Stimulated activated naive B cell treated with anti-CD40 and anti-IgM and Interleukin-4, amounts not matched to agents 10 μg/mL and 1 μg/mL and 100 μg/mL, for 72 hours (primary cell): ENCODE data around the gene RRP8.

Experiments used
- ATAC-seq, 2 donors: fragments of 150-1000 bp; cut with Tn5 transposase; replicated peaks; 2 replicates each; pipeline ENCODE4 v1.10.0; 2021; ENCODE audit warnings: moderate library complexity in 1 of 2
- DNase-seq: peaks from one replicate; pipeline ENCODE4 v3.0.0; 2021
- H3K27ac Mint-ChIP-seq: one replicate; pipeline ENCODE4 v1.8.0; 2022; ENCODE audit warnings: mild to moderate bottlenecking, mixed read lengths
- H3K27me3 Mint-ChIP-seq, 2 donors: one replicate each; pipeline ENCODE4 v1.8.0; 2022; ENCODE audit warnings: mixed read lengths in 2 of 2
- H3K36me3 Mint-ChIP-seq, 2 donors: one replicate each; pipeline ENCODE4 v1.8.0; 2022; ENCODE audit warnings: mixed read lengths in 2 of 2, mild to moderate bottlenecking in 1 of 2
- H3K4me1 Mint-ChIP-seq, 2 donors: one replicate each; pipeline ENCODE4 v1.8.0; 2022; ENCODE audit warnings: mixed read lengths in 2 of 2, mild to moderate bottlenecking in 1 of 2
- H3K4me3 Mint-ChIP-seq, 2 donors: one replicate each; pipeline ENCODE4 v1.8.0; 2022; ENCODE audit warnings: mild to moderate bottlenecking in 2 of 2, mixed read lengths in 2 of 2, moderate library complexity in 1 of 2
- H3K9me3 Mint-ChIP-seq, 2 donors: one replicate each; pipeline ENCODE4 v1.8.0; 2022; ENCODE audit warnings: mixed read lengths in 2 of 2, mild to moderate bottlenecking in 1 of 2

Gene RRP8

GRCh38 chr11:6606471-6607189, 3.2 kb upstream of the RRP8 start:
- Mint-ChIP-seq H3K36me3 (peaks cover 35 to 53% of the 10 kb centered on the region in 2 donors), H3K9me3 (no peaks in the 10 kb centered on the region), H3K27ac (no peak overlapping the region), H3K4me1 (peaks cover 32 to 40% of the 10 kb centered on the region in 2 donors), H3K27me3 (no peaks in the 10 kb centered on the region), H3K4me3 (no peak overlapping the region)
- peak; percentile 61 to 62 for ATAC-seq
- DNase-seq, result peak; percentile 63

GRCh38 chr11:6604790-6605189, 1.4 kb upstream of the RRP8 start:
- Mint-ChIP-seq H3K27ac (no peak overlapping the region), H3K9me3 (no peaks in the 10 kb centered on the region), H3K4me3 (no peak overlapping the region), H3K4me1 (peaks cover 15 to 29% of the 10 kb centered on the region in 2 donors), H3K36me3 (peaks cover 24 to 40% of the 10 kb centered on the region in 2 donors), H3K27me3 (no peaks in the 10 kb centered on the region)
- DNase-seq (no peak), ATAC-seq (no peak)

- H3K27ac Mint-ChIP-seq, result no peak overlapping the region
- peaks cover 19 to 38% of the 10 kb centered on the region in 2 donors for H3K36me3 Mint-ChIP-seq
- H3K4me3 Mint-ChIP-seq, result no peak overlapping the region
- peaks cover 10 to 29% of the 10 kb centered on the region in 2 donors for H3K4me1 Mint-ChIP-seq
- peak; percentile 19 for DNase-seq
- H3K9me3 Mint-ChIP-seq, result no peaks in the 10 kb centered on the region
- peak; percentile 46 to 48 for ATAC-seq
- H3K27me3 Mint-ChIP-seq, result no peaks in the 10 kb centered on the region
These were observed 738 bp upstream of the RRP8 start for GRCh38 chr11:6604081-6604626.

- H3K9me3 Mint-ChIP-seq, result no peaks in the 10 kb centered on the region
- no peak overlapping the region for H3K4me3 Mint-ChIP-seq
- no peak for ATAC-seq
- H3K27me3 Mint-ChIP-seq, result no peaks in the 10 kb centered on the region
- H3K4me1 Mint-ChIP-seq, result peaks cover 9 to 30% of the 10 kb centered on the region in 2 donors
- H3K36me3 Mint-ChIP-seq, result peaks cover 22 to 37% of the 10 kb centered on the region in 2 donors
- H3K27ac Mint-ChIP-seq, result peak overlapping the region; percentile 44
- no peak for DNase-seq
These were observed 1.1 kb downstream of the RRP8 start for GRCh38 chr11:6602096-6602940.

- Mint-ChIP-seq H3K27ac (no peak overlapping the region), H3K4me3 (no peak overlapping the region), H3K27me3 (no peaks in the 10 kb centered on the region), H3K36me3 (peaks cover 22 to 38% of the 10 kb centered on the region in 2 donors), H3K9me3 (no peaks in the 10 kb centered on the region), H3K4me1 (peaks cover 11 to 27% of the 10 kb centered on the region in 2 donors)
- no peak for ATAC-seq
- DNase-seq, result no peak
These were observed 2.4 kb downstream of the RRP8 start for GRCh38 chr11:6601041-6601461.

- DNase-seq, result no peak
- Mint-ChIP-seq H3K36me3 (peaks cover 24 to 42% of the 10 kb centered on the region in 2 donors), H3K27ac (no peak overlapping the region), H3K9me3 (no peaks in the 10 kb centered on the region), H3K4me1 (peaks cover 14 to 25% of the 10 kb centered on the region in 2 donors), H3K4me3 (no peak overlapping the region), H3K27me3 (no peaks in the 10 kb centered on the region)
- ATAC-seq, result no peak
These were observed 3.5 kb downstream of the RRP8 start for GRCh38 chr11:6599881-6600390.

GRCh38 chr11:6599449-6599848, 4.0 kb downstream of the RRP8 start:
- Mint-ChIP-seq H3K27me3 (no peaks in the 10 kb centered on the region), H3K4me1 (peaks cover 16 to 27% of the 10 kb centered on the region in 2 donors), H3K36me3 (peaks cover 26 to 46% of the 10 kb centered on the region in 2 donors), H3K9me3 (no peaks in the 10 kb centered on the region), H3K4me3 (no peak overlapping the region), H3K27ac (no peak overlapping the region)
- no peak for DNase-seq
- ATAC-seq, result no peak

- H3K27ac Mint-ChIP-seq, result peak overlapping the region; percentile 70
- DNase-seq (no peak), ATAC-seq (no peak)
- no peaks in the 10 kb centered on the region for H3K9me3 Mint-ChIP-seq
- peaks cover 30 to 52% of the 10 kb centered on the region in 2 donors for H3K36me3 Mint-ChIP-seq
- H3K4me1 Mint-ChIP-seq, result peaks cover 21 to 31% of the 10 kb centered on the region in 2 donors
- H3K27me3 Mint-ChIP-seq, result no peaks in the 10 kb centered on the region
- no peak overlapping the region for H3K4me3 Mint-ChIP-seq
These were observed 4.9 kb downstream of the RRP8 start for GRCh38 chr11:6598555-6598954.

- H3K27me3 Mint-ChIP-seq, result no peaks in the 10 kb centered on the region
- DNase-seq, result no peak
- H3K36me3 Mint-ChIP-seq, result peaks cover 32 to 67% of the 10 kb centered on the region in 2 donors
- H3K9me3 Mint-ChIP-seq, result no peaks in the 10 kb centered on the region
- H3K27ac Mint-ChIP-seq, result no peak overlapping the region
- H3K4me3 Mint-ChIP-seq, result no peak overlapping the region
- no peak for ATAC-seq
- H3K4me1 Mint-ChIP-seq, result peaks cover 22 to 28% of the 10 kb centered on the region in 2 donors
These were observed 7.1 kb downstream of the RRP8 start for GRCh38 chr11:6596239-6596877.

GRCh38 chr11:6594142-6594768, 9.2 kb downstream of the RRP8 start:
- Mint-ChIP-seq H3K4me3 (no peak overlapping the region), H3K36me3 (peaks cover 33 to 67% of the 10 kb centered on the region in 2 donors), H3K27me3 (no peaks in the 10 kb centered on the region), H3K27ac (no peak overlapping the region), H3K9me3 (no peaks in the 10 kb centered on the region), H3K4me1 (peaks cover 18 to 28% of the 10 kb centered on the region in 2 donors)
- DNase-seq, result no peak
- ATAC-seq, result no peak

GRCh38 chr11:6588018-6588417, 15.4 kb downstream of the RRP8 start:
- ATAC-seq (no peak), DNase-seq (no peak)
- Mint-ChIP-seq H3K9me3 (peaks cover 9 to 15% of the 10 kb centered on the region in 2 donors), H3K27ac (no peak overlapping the region), H3K27me3 (no peaks in the 10 kb centered on the region), H3K36me3 (peaks cover 33 to 56% of the 10 kb centered on the region in 2 donors), H3K4me3 (no peak overlapping the region), H3K4me1 (peaks cover 0 to 10% of the 10 kb centered on the region in 2 donors)

- H3K27ac Mint-ChIP-seq, result no peak overlapping the region
- no peaks in the 10 kb centered on the region for H3K27me3 Mint-ChIP-seq
- peaks cover 35 to 56% of the 10 kb centered on the region in 2 donors for H3K36me3 Mint-ChIP-seq
- peaks cover 12 to 18% of the 10 kb centered on the region in 2 donors for H3K9me3 Mint-ChIP-seq
- H3K4me1 Mint-ChIP-seq, result peaks cover 0 to 9% of the 10 kb centered on the region in 2 donors
- H3K4me3 Mint-ChIP-seq, result no peak overlapping the region
- DNase-seq (no peak), ATAC-seq (no peak)
These were observed 16.0 kb downstream of the RRP8 start for GRCh38 chr11:6587360-6587953.
